CD4-positive, alpha-beta T cell treated with Interleukin-6 at 100 ng/mL for 8 hours (primary cell): Measurements from ENCODE around the gene HYPK.

Experiments used
- DNase-seq: peaks from one replicate; pipeline ENCODE4 v3.0.0-alpha.2; 2020; ENCODE audit warnings: mixed read lengths, low spot score

Gene HYPK

GRCh38 chr15:43851251-43851650, 50.9 kb downstream of the HYPK start:
- DNase-seq: no peak

- no peak for DNase-seq
Observed at GRCh38 chr15:43852607-43853006, 52.2 kb downstream of the HYPK start.
